H1 (cell line): ENCODE results near the gene MYLK4. TPM values are rescaled to one million over a fixed set of nuclear protein-coding genes. Genes with fewer than 3 reads are reported as not detected.

Source experiments
- CTCF ChIA-PET: fragments of 300-600 bp; sonication (Branson Sonifier 250); formaldehyde crosslinking; loops from one replicate; lab custom pipeline; 2021; ENCODE audit not compliant: partially characterized antibody; lab: Charles Lee
- POLR2A ChIA-PET: fragments of 300-600 bp; sonication (Branson Sonifier 250); formaldehyde crosslinking; loops from one replicate; lab custom pipeline; 2021; ENCODE audit warnings: inconsistent platforms; ENCODE audit not compliant: partially characterized antibody; lab: Charles Lee
- DNase-seq, 2 experiments: peaks; one replicate each; pipeline versions ENCODE4 v3.0.0 to v3.0.0-alpha.2; 2010 to 2022; ENCODE audit warnings: low spot score in 2 of 2, low read depth in 1 of 2, mixed read lengths in 1 of 2
- FAIRE-seq: peaks from 2 replicates; lab custom pipeline; 2011; peaks lifted over from hg19 to GRCh38; lab: Jason Lieb, UNC
- H2AFZ ChIP-seq: 2 replicates; pipeline ENCODE4 v1.8.1; 2012; ENCODE audit warnings: low read length, inconsistent platforms
- H2AK5ac ChIP-seq: 2 replicates; pipeline ENCODE4 v1.6.1; 2013; ENCODE audit warnings: low read depth, low read length
- H2BK120ac ChIP-seq: replicated peaks from 2 replicates; pipeline ENCODE3; 2013; ENCODE audit warnings: low read depth, low read length, inconsistent platforms
- H2BK12ac ChIP-seq: 2 replicates; pipeline ENCODE4 v1.6.1; 2013; ENCODE audit warnings: low read depth, low read length
- H2BK15ac ChIP-seq: 2 replicates; pipeline ENCODE4 v1.6.1; 2013; ENCODE audit warnings: low read length
- H2BK20ac ChIP-seq: 2 replicates; pipeline ENCODE4 v1.6.1; 2013; ENCODE audit warnings: low read length
- H2BK5ac ChIP-seq: 2 replicates; pipeline ENCODE4 v1.6.1; 2013; ENCODE audit warnings: low read depth, low read length
- H3K14ac ChIP-seq: 2 replicates; pipeline ENCODE4 v1.6.1; 2013; ENCODE audit warnings: inconsistent platforms; ENCODE audit not compliant: insufficient read length
- H3K18ac ChIP-seq: 2 replicates; pipeline ENCODE4 v1.6.1; 2013; ENCODE audit warnings: low read length; ENCODE audit errors: extremely low read depth
- H3K23ac ChIP-seq: 2 replicates; pipeline ENCODE4 v1.6.1; 2013; ENCODE audit warnings: inconsistent platforms; ENCODE audit not compliant: insufficient read length
- H3K23me2 ChIP-seq: 2 replicates; pipeline ENCODE4 v1.6.1; 2013; ENCODE audit warnings: low read depth, low read length
- H3K27ac ChIP-seq: 2 replicates; pipeline ENCODE4 v1.6.1; 2011; ENCODE audit warnings: low read depth, low read length, inconsistent platforms
- H3K27me3 ChIP-seq, 4 experiments: replicated peaks in 1 of 4; 1 replicate in 1 of 4; 2 replicates in 3 of 4; pipeline versions ENCODE4 v1.6.1 to v1.8.1; 2011 to 2013; ENCODE audit warnings: low read length in 3 of 4, mild to moderate bottlenecking in 3 of 4, inconsistent platforms in 2 of 4, mixed read lengths in 2 of 4, moderate library complexity in 1 of 4; ENCODE audit not compliant: control insufficient read depth in 3 of 4, insufficient read depth in 3 of 4; ENCODE audit errors: extremely low read depth in 1 of 4
- H3K36me3 ChIP-seq, 4 experiments: 2 replicates each; pipeline versions ENCODE4 v1.6.1 to v1.8.1; 2011 to 2013; ENCODE audit warnings: mild to moderate bottlenecking in 4 of 4, low read length in 3 of 4, moderate library complexity in 2 of 4, control low read depth in 1 of 4, inconsistent platforms in 1 of 4; ENCODE audit not compliant: insufficient read depth in 4 of 4, control insufficient read depth in 2 of 4
- H3K4ac ChIP-seq: replicated peaks from 2 replicates; pipeline ENCODE3; 2013; ENCODE audit warnings: low read length, low read depth, mixed read lengths, inconsistent platforms; ENCODE audit not compliant: insufficient read length
- H3K4me1 ChIP-seq, 4 experiments: replicated peaks in 1 of 4; 1 replicate in 1 of 4; 2 replicates in 3 of 4; pipeline versions ENCODE4 v1.6.1 to v1.8.1; 2011 to 2013; ENCODE audit warnings: low read length in 3 of 4, inconsistent platforms in 2 of 4, mixed read lengths in 1 of 4; ENCODE audit not compliant: insufficient read depth in 4 of 4, control insufficient read depth in 3 of 4
- H3K4me2 ChIP-seq, 2 experiments: 2 replicates each; pipeline versions ENCODE4 v1.6.1 to v1.8.1; 2011 to 2013; ENCODE audit warnings: low read depth in 2 of 2, low read length in 2 of 2, control low read depth in 1 of 2, inconsistent platforms in 1 of 2, mild to moderate bottlenecking in 1 of 2; ENCODE audit not compliant: insufficient read depth in 1 of 2
- H3K4me3 ChIP-seq, 4 experiments: fragments of 200-600, 300-600 bp in 1 of 4; sonication (generic), shearing (Covaris generic), sonication (Bioruptor Twin) in 1 of 4; 2 replicates each; pipeline versions ENCODE4 v1.5.1 to v1.8.1; 2011 to 2016; ENCODE audit warnings: low read length in 4 of 4, low read depth in 3 of 4, control low read depth in 2 of 4, inconsistent platforms in 2 of 4, mild to moderate bottlenecking in 2 of 4, mixed read lengths in 1 of 4, moderate library complexity in 1 of 4; ENCODE audit not compliant: insufficient read depth in 2 of 4; ENCODE audit errors: extremely low read depth in 1 of 4
- H3K56ac ChIP-seq: replicated peaks from 2 replicates; pipeline ENCODE3; 2013; ENCODE audit warnings: low read depth, mild to moderate bottlenecking, mixed read lengths, low read length, inconsistent platforms; ENCODE audit not compliant: insufficient read length
- H3K79me1 ChIP-seq: 2 replicates; pipeline ENCODE4 v1.6.1; 2013; ENCODE audit warnings: low read depth, low read length, control low read depth
- H3K79me2 ChIP-seq, 2 experiments: 2 replicates each; pipeline versions ENCODE4 v1.6.1 to v1.8.1; 2012 to 2013; ENCODE audit warnings: low read length in 2 of 2, mild to moderate bottlenecking in 2 of 2, inconsistent platforms in 1 of 2; ENCODE audit not compliant: insufficient read depth in 2 of 2, control insufficient read depth in 1 of 2
- H3K9ac ChIP-seq, 4 experiments: replicated peaks in 1 of 4; 1 replicate in 1 of 4; 2 replicates in 3 of 4; pipeline versions ENCODE4 v1.6.1 to v1.8.1; 2011 to 2013; ENCODE audit warnings: low read depth in 3 of 4, low read length in 3 of 4, control low read depth in 2 of 4, mild to moderate bottlenecking in 2 of 4, moderate library complexity in 2 of 4, inconsistent platforms in 1 of 4; ENCODE audit errors: extremely low read depth in 1 of 4
- H3K9me3 ChIP-seq, 2 experiments: 2 replicates each; pipeline versions ENCODE4 v1.6.1 to v1.8.1; 2012 to 2013; ENCODE audit warnings: mild to moderate bottlenecking in 2 of 2, moderate library complexity in 2 of 2, control low read depth in 1 of 2, inconsistent platforms in 1 of 2, low read depth in 1 of 2, low read length in 1 of 2, mixed read lengths in 1 of 2; ENCODE audit not compliant: insufficient read depth in 2 of 2
- H4K20me1 ChIP-seq, 2 experiments: replicated peaks in 1 of 2; 2 replicates each; pipeline versions ENCODE3 to v1.8.1; 2011 to 2013; ENCODE audit warnings: inconsistent platforms in 2 of 2, low read length in 2 of 2, mild to moderate bottlenecking in 1 of 2; ENCODE audit not compliant: insufficient read depth in 2 of 2, control insufficient read depth in 1 of 2
- H4K5ac ChIP-seq: 2 replicates; pipeline ENCODE4 v1.6.1; 2013; ENCODE audit warnings: low read length, low read depth, mixed read lengths, inconsistent platforms; ENCODE audit not compliant: insufficient read length
- H4K8ac ChIP-seq: 2 replicates; pipeline ENCODE4 v1.8.0; 2013; ENCODE audit warnings: mild to moderate bottlenecking, moderate library complexity, low read length, inconsistent platforms; ENCODE audit not compliant: insufficient read depth; ENCODE audit errors: extremely low read depth
- H4K91ac ChIP-seq: replicated peaks from 2 replicates; pipeline ENCODE3; 2013; ENCODE audit warnings: low read length, mixed read lengths, inconsistent platforms; ENCODE audit not compliant: insufficient read length
- EGR1 ChIP-seq: IDR thresholded peaks from 2 replicates; pipeline ENCODE4 v1.6.1; 2011; ENCODE audit warnings: low read depth, low read length, borderline replicate concordance
- EZH2 ChIP-seq: fragments of 200-600 bp; sonication (generic); IDR thresholded peaks from 2 replicates; pipeline ENCODE4 v1.7.1; 2012; ENCODE audit warnings: low read depth, mild to moderate bottlenecking, moderate library complexity, low read length, inconsistent platforms; ENCODE audit not compliant: severe bottlenecking
- FOSL1 ChIP-seq: IDR thresholded peaks from 2 replicates; pipeline ENCODE4 v1.6.1; 2011; ENCODE audit warnings: mild to moderate bottlenecking, low read depth, low read length, moderate library complexity; ENCODE audit not compliant: insufficient read depth
- SIN3A ChIP-seq, 2 experiments: IDR thresholded peaks in 1 of 2; conservative IDR thresholded peaks in 1 of 2; 2 replicates each; pipeline ENCODE4 v1.6.1; 2011 to 2012; ENCODE audit warnings: low read length in 2 of 2, improper control_type of control experiment in 1 of 2, low read depth in 1 of 2, mild to moderate bottlenecking in 1 of 2
- YY1 ChIP-seq: IDR thresholded peaks from 2 replicates; pipeline ENCODE4 v1.6.1; 2011; ENCODE audit warnings: low read depth, mild to moderate bottlenecking, low read length
- WGBS, 2 experiments: shearing (Covaris generic) in 1 of 2; methylation state at CpG; one replicate each; pipeline versions ENCODE4 v1.1.6 to v1.1.7; 2013 to 2015; ENCODE audit warnings: low lambda C conversion rate in 2 of 2, mixed read lengths in 2 of 2, inconsistent platforms in 1 of 2, low coverage in 1 of 2, missing lambda C conversion rate in 1 of 2; ENCODE audit not compliant: insufficient replicate concordance in 2 of 2, insufficient coverage in 1 of 2, insufficient read length in 1 of 2; ENCODE audit errors: extremely low coverage in 1 of 2, missing lambda C conversion rate in 1 of 2; 5-methylcytosine and 5-hydroxymethylcytosine counted together
- polyA plus RNA-seq, 7 experiments: library from polyadenylated mRNA; depleted of rRNA in 3 of 7; stranded (reverse) in 5 of 7; unstranded in 2 of 7; fragments of >200 nt in 5 of 7; fragments of 200-250 nt in 2 of 7; gene quantifications; 1 replicate in 5 of 7; 2 replicates in 1 of 7; 4 replicates in 1 of 7; pipeline versions ENCODE4 v1.2.1 to v1.2.3, GENCODE V29; 2011 to 2013; ENCODE audit warnings: missing spikeins in 2 of 7, mixed read lengths in 2 of 7
- total RNA-seq: library from RNA; stranded (reverse); fragmentation: NEBNext Ultra II Directional; extraction: Animal tissue kit (Norgen Biotek cat#: 25700); gene quantifications from 2 replicates; pipeline ENCODE4 v1.2.1, GENCODE V29; 2021

MYLK4 gene
- total and polyA plus RNA-seq, 2 of the 8 experiments (the other 6 are each of a cell fraction or from before 2014, with no cell fraction given) = 0.11 to 0.17 TPM

DNA sequence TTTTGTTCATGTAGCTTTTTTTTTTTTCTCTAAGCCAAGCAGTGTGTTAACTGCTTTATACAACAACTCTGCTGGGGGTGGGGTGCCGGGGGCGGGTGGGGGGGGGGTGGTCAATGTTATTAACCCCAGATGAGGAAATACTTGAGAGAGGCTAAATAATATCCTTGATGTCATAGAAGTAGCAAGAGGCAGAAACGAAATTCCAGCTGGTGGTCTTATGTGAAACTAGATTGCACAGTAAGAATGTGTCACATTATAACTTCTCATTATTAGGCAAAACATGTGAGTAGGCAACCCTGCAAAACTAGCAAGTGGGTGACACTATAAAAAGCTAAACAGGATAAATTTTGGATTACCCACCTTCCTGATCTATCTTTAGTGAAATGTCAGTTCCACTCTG, 12.8 kb downstream of the MYLK4 start:
- no peak for TF ChIP-seq SIN3A (conservative IDR thresholded peaks at IDR 0.05 in 1 of 2, IDR thresholded peaks at IDR 0.05 in 1 of 2; ENCODE audit: low read depth in 1 of 2, low read length in 2 of 2)
- TF ChIP-seq FOSL1 = no peak
- TF ChIP-seq EGR1 = no peak
- TF ChIP-seq EZH2 = no peak
- TF ChIP-seq YY1 = no peak
- H3K4ac ChIP-seq = no peak overlapping the region
- H3K4me2 ChIP-seq = no peak overlapping the region
- no peak overlapping the region for H2AK5ac ChIP-seq
- no peak overlapping the region for H2BK20ac ChIP-seq
- no peaks in the 10 kb centered on the region for H4K20me1 ChIP-seq
- no peaks in the 10 kb centered on the region for H3K79me2 ChIP-seq
- WGBS, 2 experiments = 83% methylated on average over 1 of the region's 3 CpGs; no CpG with 5 or more reads in 1 of the 2 experiments
- H4K5ac ChIP-seq = no peak overlapping the region
- H3K27ac ChIP-seq = no peak overlapping the region
- no peak overlapping the region for H2BK120ac ChIP-seq
- H3K9ac ChIP-seq = no peak overlapping the region
- H2BK12ac ChIP-seq = no peak overlapping the region
- no peak overlapping the region for H2BK15ac ChIP-seq
- ChIA-PET CTCF (interaction anchor here (0.6 to 11.1 kb wide), 35 partner anchors 9 to 1203 kb away, joined by 3 to 160 read pairs (median 4); partner anchors contain the start of genes MYLK4, SERPINB1 and WRNIP1), POLR2A (interaction anchor here (1.4 kb wide), 1 partner anchor 103 kb away, joined by 4 read pairs; no protein-coding TSS in a partner anchor)
- DNase-seq = no peak
- H2BK5ac ChIP-seq = no peak overlapping the region
- no peak overlapping the region for H3K56ac ChIP-seq
- peaks cover 3 to 20% (median 6%) of the 10 kb centered on the region in 4 experiments for H3K4me1 ChIP-seq
- H3K9me3 ChIP-seq = no peaks in the 10 kb centered on the region
- FAIRE-seq = no peak
- no peak overlapping the region for H3K4me3 ChIP-seq
- no peaks in the 10 kb centered on the region for H3K23me2 ChIP-seq
- H3K14ac ChIP-seq = no peak overlapping the region
- no peaks in the 10 kb centered on the region for H3K79me1 ChIP-seq
- no peak overlapping the region for H3K23ac ChIP-seq
- H4K91ac ChIP-seq = no peak overlapping the region
- no peaks in the 10 kb centered on the region for H3K27me3 ChIP-seq
- no peak overlapping the region for H2AFZ ChIP-seq
- no peak overlapping the region for H4K8ac ChIP-seq
- no peak overlapping the region for H3K18ac ChIP-seq
- H3K36me3 ChIP-seq = no peaks in the 10 kb centered on the region
